ENCODE measurements around the gene CAMSAP1. TPM values are rescaled to one million over a fixed set of nuclear protein-coding genes. Genes with fewer than 3 reads are reported as not detected.
A peak's percentile ranks its signal among the peaks of the same experiment; 100 is the strongest.

CAMSAP1 gene
- total RNA-seq, 4 donors from 2014 or later: 32.2 to 46.1 (median 34.0) TPM

DNA sequence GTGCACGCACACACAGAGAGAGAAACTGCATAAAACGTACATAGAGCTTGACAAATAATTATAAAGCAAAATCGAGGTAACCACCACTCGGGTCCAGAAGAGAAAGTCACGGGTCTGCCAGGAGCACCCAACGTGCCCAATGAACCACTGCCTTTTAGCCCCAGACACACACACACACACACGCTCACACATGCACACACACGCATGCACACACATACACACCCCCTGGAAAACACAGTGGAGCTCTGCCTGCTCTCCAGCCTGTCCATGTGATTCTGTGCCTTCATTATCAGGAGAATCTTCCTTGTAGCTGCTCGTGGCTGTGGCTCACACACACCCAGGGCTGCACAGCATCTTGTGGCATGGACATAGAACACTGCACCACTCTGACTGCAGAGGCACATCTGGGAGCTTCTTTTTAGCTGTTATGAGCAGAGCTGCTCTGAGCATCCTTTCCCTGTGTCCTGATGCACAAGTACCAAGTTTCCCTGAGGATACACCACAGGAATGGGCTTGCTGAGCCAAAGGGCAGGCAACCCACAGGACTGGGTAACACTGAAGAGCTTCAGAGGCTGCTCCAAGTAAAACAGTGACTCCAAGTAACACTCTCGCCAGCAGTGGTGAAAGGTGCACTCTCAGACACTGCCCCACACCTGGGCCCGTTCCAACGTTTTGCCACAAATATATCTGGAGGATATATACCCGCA, 58.9 kb downstream of the CAMSAP1 start:
- intact Hi-C loops (cut with DNase I; ENCODE audit: low total_unique reads): no loop called here
- H3K4me3 ChIP-seq (ENCODE audit: low read depth, poor library complexity, severe bottlenecking): no peak overlapping the region
- WGBS, 2 donors: 85% methylated on average over 13 of the region's 13 CpGs
- TF ChIP-seq, protein P1, sequence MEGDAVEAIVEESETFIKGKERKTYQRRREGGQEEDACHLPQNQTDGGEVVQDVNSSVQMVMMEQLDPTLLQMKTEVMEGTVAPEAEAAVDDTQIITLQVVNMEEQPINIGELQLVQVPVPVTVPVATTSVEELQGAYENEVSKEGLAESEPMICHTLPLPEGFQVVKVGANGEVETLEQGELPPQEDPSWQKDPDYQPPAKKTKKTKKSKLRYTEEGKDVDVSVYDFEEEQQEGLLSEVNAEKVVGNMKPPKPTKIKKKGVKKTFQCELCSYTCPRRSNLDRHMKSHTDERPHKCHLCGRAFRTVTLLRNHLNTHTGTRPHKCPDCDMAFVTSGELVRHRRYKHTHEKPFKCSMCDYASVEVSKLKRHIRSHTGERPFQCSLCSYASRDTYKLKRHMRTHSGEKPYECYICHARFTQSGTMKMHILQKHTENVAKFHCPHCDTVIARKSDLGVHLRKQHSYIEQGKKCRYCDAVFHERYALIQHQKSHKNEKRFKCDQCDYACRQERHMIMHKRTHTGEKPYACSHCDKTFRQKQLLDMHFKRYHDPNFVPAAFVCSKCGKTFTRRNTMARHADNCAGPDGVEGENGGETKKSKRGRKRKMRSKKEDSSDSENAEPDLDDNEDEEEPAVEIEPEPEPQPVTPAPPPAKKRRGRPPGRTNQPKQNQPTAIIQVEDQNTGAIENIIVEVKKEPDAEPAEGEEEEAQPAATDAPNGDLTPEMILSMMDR (IDR thresholded peaks at IDR 0.05): no peak
- no peak for TF ChIP-seq POLR2A (IDR thresholded peaks at IDR 0.05)
- DNase-seq (ENCODE audit: low spot score in 2 of 2): peak in 1 of 2 donors; percentile 64

DNA sequence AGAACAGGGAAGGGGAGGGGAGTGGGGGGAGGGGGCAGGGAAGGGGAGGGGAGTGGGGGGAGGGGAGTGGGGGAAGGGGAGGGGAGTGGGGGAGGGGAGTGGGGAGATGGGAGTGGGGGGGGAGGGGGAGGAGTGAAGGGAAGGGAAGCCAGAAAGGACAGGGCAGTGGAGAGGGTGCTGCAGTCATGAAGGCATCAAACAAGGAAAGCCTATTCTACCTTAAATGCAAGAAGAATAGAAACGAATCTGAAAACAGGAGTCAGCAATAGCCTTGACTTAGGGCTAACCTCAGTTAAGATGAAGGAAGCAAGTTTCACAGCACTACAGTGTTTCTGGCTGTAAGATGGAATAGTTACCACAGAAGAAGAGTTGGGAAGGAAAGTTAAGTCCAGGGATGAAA, 59.5 kb downstream of the CAMSAP1 start:
- no peak overlapping the region for H3K4me3 ChIP-seq (ENCODE audit: low read depth, poor library complexity, severe bottlenecking)
- TF ChIP-seq POLR2A (IDR thresholded peaks at IDR 0.05): no peak
- TF ChIP-seq, protein P1 (IDR thresholded peaks at IDR 0.05): no peak
- intact Hi-C loops (cut with DNase I; ENCODE audit: low total_unique reads): no loop called here
- no peak for DNase-seq (ENCODE audit: low spot score in 2 of 2)
- 37 to 49% methylated on average over 1 of the region's 1 CpG for WGBS, 2 donors

DNA sequence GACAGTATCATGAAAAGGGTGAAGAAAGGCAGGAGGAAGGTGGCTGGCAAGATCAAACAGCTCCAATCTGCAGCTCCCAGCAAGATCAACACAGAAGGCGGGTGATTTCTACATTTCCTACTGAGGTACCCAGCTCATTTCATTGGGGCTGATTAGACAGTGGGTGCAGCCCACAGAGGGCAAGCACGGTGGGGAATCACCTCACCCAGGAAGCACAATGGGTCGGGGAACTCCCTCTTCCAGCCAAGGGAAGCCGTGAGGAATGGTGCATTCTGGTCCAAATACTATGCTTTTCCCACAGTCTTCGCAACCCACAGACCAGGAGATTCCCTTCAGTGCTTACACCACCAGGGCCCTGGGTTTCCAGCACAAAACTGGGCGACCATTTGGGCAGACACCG, 66.8 kb downstream of the CAMSAP1 start:
- TF ChIP-seq, protein P1 (IDR thresholded peaks at IDR 0.05): no peak
- TF ChIP-seq POLR2A (IDR thresholded peaks at IDR 0.05): no peak
- DNase-seq (ENCODE audit: low spot score in 2 of 2): peak in 1 of 2 donors; percentile 52
- H3K4me3 ChIP-seq (ENCODE audit: low read depth, poor library complexity, severe bottlenecking): no peak overlapping the region
- intact Hi-C loops (cut with DNase I; ENCODE audit: low total_unique reads): no loop called here
- 89 to 90% methylated on average over 7 of the region's 7 CpGs for WGBS, 2 donors

DNA sequence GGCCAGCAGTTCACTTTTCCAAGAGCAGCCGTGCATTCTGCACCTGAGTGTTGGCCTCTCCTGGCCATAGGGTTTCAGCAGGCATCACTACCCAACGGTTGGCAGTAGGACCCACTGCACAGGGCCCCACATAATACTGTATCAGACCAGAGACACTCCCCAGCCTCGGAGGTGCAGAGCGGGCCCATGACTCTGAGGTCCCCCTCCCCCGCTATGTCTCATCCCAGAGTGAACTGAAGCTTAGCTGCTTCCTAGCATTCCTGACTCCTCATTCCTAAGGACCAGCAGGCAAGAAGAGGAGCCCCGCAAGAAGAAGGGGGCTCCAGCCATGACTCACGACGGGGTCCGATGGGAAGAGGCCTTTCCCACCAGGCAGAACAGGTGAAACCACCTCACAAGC, 67.2 kb downstream of the CAMSAP1 start:
- TF ChIP-seq, protein P1 (IDR thresholded peaks at IDR 0.05): no peak
- TF ChIP-seq POLR2A (IDR thresholded peaks at IDR 0.05): no peak
- peak in 1 of 2 donors; percentile 65 for DNase-seq (ENCODE audit: low spot score in 2 of 2)
- intact Hi-C loops (cut with DNase I; ENCODE audit: low total_unique reads): no loop called here
- 97 to 99% methylated on average over 9 of the region's 9 CpGs for WGBS, 2 donors
- H3K4me3 ChIP-seq (ENCODE audit: low read depth, poor library complexity, severe bottlenecking): no peak overlapping the region

DNA sequence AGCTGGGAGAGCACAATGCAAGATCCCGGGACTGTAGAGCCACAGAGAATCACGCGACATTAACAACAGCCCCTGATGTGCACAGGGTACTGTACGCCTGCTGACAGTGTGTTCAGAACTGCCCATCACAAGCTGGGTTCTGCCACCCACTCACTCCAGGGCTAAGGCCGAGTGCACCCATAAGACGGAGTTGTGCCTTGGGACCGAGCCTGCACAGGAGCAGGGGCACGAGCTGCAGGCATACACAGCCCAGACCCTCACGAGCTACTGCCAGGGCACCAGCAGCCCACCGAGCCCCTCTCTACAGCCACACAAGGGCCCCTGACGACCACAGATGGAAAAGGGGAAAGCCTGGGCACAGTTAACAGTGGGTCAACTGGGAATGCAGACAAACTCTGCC, 67.8 kb downstream of the CAMSAP1 start:
- intact Hi-C loops (cut with DNase I; ENCODE audit: low total_unique reads): no loop called here
- TF ChIP-seq, protein P1 (IDR thresholded peaks at IDR 0.05): no peak
- TF ChIP-seq POLR2A (IDR thresholded peaks at IDR 0.05): no peak
- no peak overlapping the region for H3K4me3 ChIP-seq (ENCODE audit: low read depth, poor library complexity, severe bottlenecking)
- peak in 1 of 2 donors; percentile 65 for DNase-seq (ENCODE audit: low spot score in 2 of 2)
- WGBS, 2 donors: 94 to 96% methylated on average over 11 of the region's 11 CpGs

DNA sequence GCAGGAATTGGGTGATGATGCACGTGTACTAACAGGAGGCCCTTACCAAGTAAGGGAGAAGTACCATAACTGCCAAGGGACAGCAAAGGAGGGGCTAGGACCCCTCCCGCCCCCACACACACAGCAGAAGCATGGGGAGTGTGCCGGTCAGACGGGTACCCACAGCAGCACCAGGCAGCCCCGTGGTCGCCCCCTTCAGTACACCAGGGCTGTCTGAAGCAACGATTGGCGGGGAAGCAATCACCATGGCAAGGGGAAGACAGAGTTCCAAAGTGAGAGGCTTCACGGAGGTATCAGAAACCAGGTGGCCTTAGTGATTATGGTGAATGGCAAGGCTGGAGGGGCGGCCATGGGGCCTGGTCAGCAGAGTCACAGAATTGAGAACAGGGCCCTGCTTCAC, 72.2 kb downstream of the CAMSAP1 start:
- TF ChIP-seq POLR2A (IDR thresholded peaks at IDR 0.05): no peak
- TF ChIP-seq, protein P1 (IDR thresholded peaks at IDR 0.05): no peak
- DNase-seq (ENCODE audit: low spot score in 2 of 2): peak in 1 of 2 donors; percentile 60
- no peak overlapping the region for H3K4me3 ChIP-seq (ENCODE audit: low read depth, poor library complexity, severe bottlenecking)
- 92 to 94% methylated on average over 10 of the region's 10 CpGs for WGBS, 2 donors
- intact Hi-C loops (cut with DNase I; ENCODE audit: low total_unique reads): no loop called here

All from lower leg skin (tissue), 4 donors.